ENCODE measurements around the gene CD47. TPM values are rescaled to one million over a fixed set of nuclear protein-coding genes. Genes with fewer than 3 reads are reported as not detected.

Gene CD47
- total RNA-seq, 1 donor from 2014 or later = 54.5 TPM

DNA sequence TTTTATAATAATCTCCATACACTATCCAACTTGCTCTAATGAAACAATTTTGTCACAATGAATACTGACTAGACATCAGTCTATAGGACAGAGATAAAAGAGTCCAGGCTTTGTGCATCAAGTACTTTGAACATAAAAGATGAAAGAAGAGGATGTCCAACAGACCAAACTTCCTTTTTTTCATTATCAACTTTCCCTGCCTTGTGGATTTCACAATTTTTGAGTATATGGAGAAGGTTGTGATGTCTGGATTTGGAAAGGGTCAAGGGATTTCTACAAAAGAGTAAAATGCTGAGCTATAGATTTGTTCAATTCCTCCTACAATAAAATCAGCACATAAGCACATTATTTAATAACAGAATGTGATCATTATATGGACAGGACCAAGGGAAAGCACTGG lies 25.7 kb downstream of the CD47 start:
- no peak overlapping the region for H3K4me3 ChIP-seq (ENCODE audit: low read depth, low read length)
- DNase-seq (ENCODE audit: low read depth) = no peak
- H3K27me3 ChIP-seq (ENCODE audit: control insufficient read depth, insufficient read depth, low read length) = no peaks in the 10 kb centered on the region
- no peaks in the 10 kb centered on the region for H3K36me3 ChIP-seq (ENCODE audit: control insufficient read depth, insufficient read depth, low read length)
- TF ChIP-seq, protein P1, sequence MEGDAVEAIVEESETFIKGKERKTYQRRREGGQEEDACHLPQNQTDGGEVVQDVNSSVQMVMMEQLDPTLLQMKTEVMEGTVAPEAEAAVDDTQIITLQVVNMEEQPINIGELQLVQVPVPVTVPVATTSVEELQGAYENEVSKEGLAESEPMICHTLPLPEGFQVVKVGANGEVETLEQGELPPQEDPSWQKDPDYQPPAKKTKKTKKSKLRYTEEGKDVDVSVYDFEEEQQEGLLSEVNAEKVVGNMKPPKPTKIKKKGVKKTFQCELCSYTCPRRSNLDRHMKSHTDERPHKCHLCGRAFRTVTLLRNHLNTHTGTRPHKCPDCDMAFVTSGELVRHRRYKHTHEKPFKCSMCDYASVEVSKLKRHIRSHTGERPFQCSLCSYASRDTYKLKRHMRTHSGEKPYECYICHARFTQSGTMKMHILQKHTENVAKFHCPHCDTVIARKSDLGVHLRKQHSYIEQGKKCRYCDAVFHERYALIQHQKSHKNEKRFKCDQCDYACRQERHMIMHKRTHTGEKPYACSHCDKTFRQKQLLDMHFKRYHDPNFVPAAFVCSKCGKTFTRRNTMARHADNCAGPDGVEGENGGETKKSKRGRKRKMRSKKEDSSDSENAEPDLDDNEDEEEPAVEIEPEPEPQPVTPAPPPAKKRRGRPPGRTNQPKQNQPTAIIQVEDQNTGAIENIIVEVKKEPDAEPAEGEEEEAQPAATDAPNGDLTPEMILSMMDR (IDR thresholded peaks at IDR 0.05; ENCODE audit: insufficient read depth, low read length, poor library complexity, severe bottlenecking) = no peak

DNA sequence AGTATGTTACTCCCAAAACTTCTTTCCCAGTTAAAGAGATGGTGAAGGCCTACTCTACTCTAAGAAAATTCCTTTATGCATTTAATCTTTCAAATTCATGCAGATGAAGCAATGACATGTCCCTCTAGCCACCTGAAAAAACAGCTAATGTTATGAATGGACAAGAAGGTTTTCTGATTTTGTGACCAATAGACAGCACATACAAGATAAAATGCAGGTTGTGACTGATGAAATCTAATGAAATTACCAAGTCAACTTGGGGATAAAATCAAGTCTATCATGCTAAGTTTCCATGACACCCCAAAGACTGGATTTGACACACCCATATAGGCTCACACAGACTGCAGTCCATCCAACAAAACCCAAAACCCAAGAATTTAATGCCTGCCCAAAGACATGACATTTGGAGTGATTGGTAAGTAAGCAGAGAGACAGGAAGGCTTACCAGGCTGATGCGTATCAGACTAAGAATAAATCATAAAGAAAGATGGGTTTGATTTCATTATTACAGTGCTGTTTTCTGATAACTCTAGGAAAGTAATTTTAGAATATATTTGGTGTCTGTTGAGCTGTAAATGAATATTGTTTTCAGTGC lies 26.4 kb downstream of the CD47 start:
- no peaks in the 10 kb centered on the region for H3K27me3 ChIP-seq (ENCODE audit: control insufficient read depth, insufficient read depth, low read length)
- TF ChIP-seq, protein P1 (IDR thresholded peaks at IDR 0.05; ENCODE audit: insufficient read depth, low read length, poor library complexity, severe bottlenecking) = no peak
- H3K4me3 ChIP-seq (ENCODE audit: low read depth, low read length) = no peak overlapping the region
- H3K36me3 ChIP-seq (ENCODE audit: control insufficient read depth, insufficient read depth, low read length) = no peaks in the 10 kb centered on the region
- DNase-seq (ENCODE audit: low read depth) = no peak

- TF ChIP-seq, protein P1 (IDR thresholded peaks at IDR 0.05; ENCODE audit: insufficient read depth, low read length, poor library complexity, severe bottlenecking) = no peak
- Histone ChIP-seq H3K36me3 (ENCODE audit: control insufficient read depth, insufficient read depth, low read length) (no peaks in the 10 kb centered on the region), H3K4me3 (ENCODE audit: low read depth, low read length) (no peak overlapping the region), H3K27me3 (ENCODE audit: control insufficient read depth, insufficient read depth, low read length) (no peaks in the 10 kb centered on the region)
- no peak for DNase-seq (ENCODE audit: low read depth)
Observed at GRCh38 chr3:108062051-108062450, 28.8 kb downstream of the CD47 start.

DNA sequence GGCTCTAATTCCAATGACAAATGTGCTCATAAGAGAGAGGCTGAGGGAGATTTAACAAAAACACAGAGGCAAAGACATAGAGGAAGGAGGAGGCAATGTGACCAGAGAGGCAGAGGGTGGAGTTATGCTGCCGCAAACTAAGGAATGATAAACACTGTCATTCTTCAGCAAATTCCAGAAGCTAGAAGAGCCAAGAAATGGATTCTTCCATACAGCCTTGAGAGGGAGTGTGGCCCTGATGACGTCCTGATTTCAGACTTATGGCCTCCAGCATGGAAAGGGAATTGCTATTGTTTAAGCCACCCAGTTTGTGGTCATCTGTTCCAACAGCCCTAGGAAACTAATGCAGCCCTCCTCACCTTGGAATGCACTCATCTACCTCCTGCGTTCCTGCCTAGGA lies 30.5 kb downstream of the CD47 start:
- DNase-seq (ENCODE audit: low read depth) = no peak
- Histone ChIP-seq H3K36me3 (ENCODE audit: control insufficient read depth, insufficient read depth, low read length) (no peaks in the 10 kb centered on the region), H3K27me3 (ENCODE audit: control insufficient read depth, insufficient read depth, low read length) (no peaks in the 10 kb centered on the region), H3K4me3 (ENCODE audit: low read depth, low read length) (no peak overlapping the region)
- TF ChIP-seq, protein P1 (IDR thresholded peaks at IDR 0.05; ENCODE audit: insufficient read depth, low read length, poor library complexity, severe bottlenecking) = no peak

DNA sequence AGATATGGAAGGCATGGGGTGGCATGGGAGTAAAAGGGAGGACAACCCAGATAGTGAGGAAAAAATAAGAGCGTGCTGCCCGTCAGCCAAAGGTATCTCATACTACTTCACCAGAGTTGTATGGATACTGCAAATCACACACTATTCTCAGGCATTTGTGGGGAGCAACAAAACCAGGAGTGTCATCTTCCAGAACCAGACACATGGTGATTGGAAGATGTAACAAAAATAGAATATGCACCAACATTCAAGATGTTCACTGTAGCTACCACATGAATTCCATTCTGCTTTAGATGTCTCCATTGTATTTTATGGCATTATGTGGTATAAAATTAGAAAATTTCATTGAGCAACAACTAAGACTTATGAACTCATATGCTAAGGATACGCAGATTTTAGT lies 34.9 kb downstream of the CD47 start:
- no peak for DNase-seq (ENCODE audit: low read depth)
- no peak overlapping the region for H3K4me3 ChIP-seq (ENCODE audit: low read depth, low read length)
- H3K27me3 ChIP-seq (ENCODE audit: control insufficient read depth, insufficient read depth, low read length) = no peaks in the 10 kb centered on the region
- H3K36me3 ChIP-seq (ENCODE audit: control insufficient read depth, insufficient read depth, low read length) = no peaks in the 10 kb centered on the region
- TF ChIP-seq, protein P1 (IDR thresholded peaks at IDR 0.05; ENCODE audit: insufficient read depth, low read length, poor library complexity, severe bottlenecking) = no peak

DNA sequence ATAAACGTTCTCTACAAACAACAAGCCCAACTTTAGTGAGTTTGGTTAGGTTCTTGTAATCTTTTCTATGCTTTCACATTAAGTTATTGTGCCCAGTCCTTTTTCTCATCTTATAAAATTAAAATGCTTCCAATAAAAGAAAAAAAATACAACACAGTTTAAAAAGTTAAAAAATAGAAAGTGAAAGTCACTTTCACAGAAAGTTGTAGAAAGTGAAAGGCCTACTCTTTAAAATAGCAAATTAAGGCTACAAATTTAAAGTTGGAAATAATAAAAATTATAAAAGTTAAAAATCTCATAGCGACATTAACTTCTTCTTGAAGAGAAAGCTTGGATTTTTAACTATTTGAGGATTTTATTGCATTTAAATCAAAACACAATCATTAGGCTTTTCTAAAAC lies 35.9 kb downstream of the CD47 start:
- Histone ChIP-seq H3K36me3 (ENCODE audit: control insufficient read depth, insufficient read depth, low read length) (no peaks in the 10 kb centered on the region), H3K27me3 (ENCODE audit: control insufficient read depth, insufficient read depth, low read length) (no peaks in the 10 kb centered on the region), H3K4me3 (ENCODE audit: low read depth, low read length) (no peak overlapping the region)
- TF ChIP-seq, protein P1 (IDR thresholded peaks at IDR 0.05; ENCODE audit: insufficient read depth, low read length, poor library complexity, severe bottlenecking) = no peak
- no peak for DNase-seq (ENCODE audit: low read depth)

All from kidney epithelial cell (primary cell).